SK-N-MC (cell line): ENCODE results near the gene CRACR2B.
A peak's percentile ranks its signal among the peaks of the same experiment; 100 is the strongest.

Experiments used
- EZH2 ChIP-seq: fragments of 200-600 bp; sonication (generic); IDR thresholded peaks from one replicate; pipeline ENCODE4 v1.6.1; 2017; ENCODE audit warnings: antibody characterized with exemption
- POLR2AphosphoS5 ChIP-seq: IDR thresholded peaks from 2 replicates; pipeline ENCODE4 v1.6.1; 2012; ENCODE audit warnings: mild to moderate bottlenecking, low read depth, low read length, borderline replicate concordance

DNA sequence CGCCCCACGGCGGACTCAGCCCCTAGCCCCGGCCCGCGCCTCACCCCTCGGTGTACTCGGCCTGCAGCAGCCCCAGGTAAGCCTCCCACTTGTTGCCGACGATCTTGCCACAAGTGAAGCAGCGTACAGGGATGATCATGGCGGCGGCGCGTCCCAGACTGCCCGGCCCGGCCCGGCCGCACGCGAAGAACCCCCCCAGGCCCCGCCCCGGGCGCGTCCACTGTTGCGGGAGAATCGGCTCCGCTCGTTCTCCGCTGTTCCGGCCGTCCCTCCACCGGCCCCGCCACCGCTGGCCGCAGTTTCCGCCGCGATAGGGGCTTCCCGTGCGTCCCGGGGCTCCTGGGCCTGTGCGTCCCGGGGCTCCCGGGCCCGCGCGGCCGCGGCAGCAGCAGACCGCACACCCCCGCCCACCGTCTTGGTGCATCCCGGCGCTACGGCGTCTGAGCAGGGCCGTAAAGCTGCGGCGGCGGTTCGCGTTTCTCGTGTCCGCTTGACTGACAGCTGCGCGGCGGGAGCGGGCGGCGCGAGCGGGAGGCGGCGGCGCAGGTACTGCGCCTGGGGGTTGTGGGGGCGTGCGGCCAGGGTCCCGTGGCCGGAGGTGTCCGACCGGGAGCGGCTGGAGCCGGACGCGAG lies 14.8 kb downstream of the CRACR2B start, which contains the start of the genes POLR2L and TSPAN4:
- TF ChIP-seq POLR2AphosphoS5 = peak; percentile 97
- TF ChIP-seq EZH2 = no peak
